Ishikawa (cell line): ENCODE measurements around the gene RNF157.

Source experiments
- CEBPB ChIP-seq: IDR thresholded peaks from 2 replicates; pipeline ENCODE4 v1.6.1; 2012
- CREB1 ChIP-seq: IDR thresholded peaks from 2 replicates; pipeline ENCODE4 v1.6.1; 2012; ENCODE audit warnings: low read depth
- EGR1 ChIP-seq: IDR thresholded peaks from 2 replicates; pipeline ENCODE4 v1.6.1; 2012
- EP300 ChIP-seq: IDR thresholded peaks from 2 replicates; pipeline ENCODE4 v1.6.1; 2012; ENCODE audit warnings: borderline replicate concordance
- FOXM1 ChIP-seq: IDR thresholded peaks from 2 replicates; pipeline ENCODE4 v1.6.1; 2012; ENCODE audit warnings: low read depth, borderline replicate concordance
- MAX ChIP-seq: IDR thresholded peaks from 2 replicates; pipeline ENCODE4 v1.6.1; 2012
- NFIC ChIP-seq: IDR thresholded peaks from 2 replicates; pipeline ENCODE4 v1.6.1; 2012
- RAD21 ChIP-seq: IDR thresholded peaks from 2 replicates; pipeline ENCODE4 v1.6.1; 2012; ENCODE audit warnings: low read depth
- REST ChIP-seq: IDR thresholded peaks from 2 replicates; pipeline ENCODE4 v1.6.1; 2012; ENCODE audit warnings: low read depth, mild to moderate bottlenecking
- TAF1 ChIP-seq: IDR thresholded peaks from 2 replicates; pipeline ENCODE4 v1.6.1; 2012; ENCODE audit warnings: low read depth, mild to moderate bottlenecking
- TCF12 ChIP-seq: IDR thresholded peaks from 2 replicates; pipeline ENCODE4 v1.6.1; 2012; ENCODE audit warnings: low read depth
- TEAD4 ChIP-seq: IDR thresholded peaks from 2 replicates; pipeline ENCODE4 v1.6.1; 2012
- USF1 ChIP-seq: IDR thresholded peaks from 2 replicates; pipeline ENCODE4 v1.6.1; 2012
- YY1 ChIP-seq: IDR thresholded peaks from 2 replicates; pipeline ENCODE4 v1.6.1; 2012; ENCODE audit warnings: low read depth
- ZBTB7A ChIP-seq: IDR thresholded peaks from 2 replicates; pipeline ENCODE4 v1.6.1; 2012; ENCODE audit warnings: low read depth

Gene RNF157

GRCh38 chr17:76207275-76208059 is 32.8 kb downstream of the RNF157 start:
- TF ChIP-seq TCF12 = no peak

- TF ChIP-seq NFIC = no peak
- TF ChIP-seq CEBPB = no peak
- no peak for TF ChIP-seq MAX
- no peak for TF ChIP-seq EP300
Measured at GRCh38 chr17:76204277-76204676, 36.0 kb downstream of the RNF157 start.

DNA sequence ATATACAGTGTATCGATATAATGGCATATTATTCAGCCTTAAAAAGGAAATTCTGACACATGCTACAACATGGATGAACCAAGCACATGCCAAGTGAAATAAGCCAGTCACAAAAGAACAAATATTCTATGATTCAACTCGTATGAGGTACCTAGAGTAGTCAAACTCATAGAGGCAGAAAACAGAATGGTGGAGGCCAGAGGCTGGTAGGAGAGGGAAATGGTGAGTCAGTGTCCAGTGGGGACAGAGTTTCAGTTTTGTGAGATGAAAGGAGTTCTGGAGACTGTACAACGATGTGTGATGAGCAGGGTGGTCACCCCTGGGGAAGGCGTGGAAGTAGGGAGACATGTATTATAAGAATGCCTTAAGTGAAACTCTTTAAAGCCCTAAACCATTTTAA is 39.9 kb downstream of the RNF157 start:
- no peak for TF ChIP-seq EGR1
- no peak for TF ChIP-seq CREB1
- TF ChIP-seq TCF12 = no peak
- TF ChIP-seq RAD21 = no peak
- TF ChIP-seq EP300 = no peak

DNA sequence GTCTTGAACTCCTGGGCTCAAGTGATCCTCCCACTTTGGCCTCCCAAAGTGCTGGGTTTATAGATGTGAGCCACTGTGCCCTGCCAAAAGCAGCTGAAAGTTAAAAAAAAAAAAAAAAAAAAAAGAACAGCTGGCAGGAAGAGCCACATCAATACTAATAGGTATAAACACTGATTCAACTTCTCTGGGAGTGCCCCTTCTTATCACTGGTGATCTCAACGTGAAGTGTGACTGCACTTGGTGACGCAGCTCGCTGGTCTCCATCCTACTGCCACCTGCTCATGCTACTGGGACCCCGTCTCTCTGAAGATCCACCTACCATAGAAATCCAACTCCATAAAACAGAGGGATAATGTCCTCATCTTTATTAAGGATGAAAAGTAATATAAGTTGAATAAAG is 40.8 kb downstream of the RNF157 start:
- no peak for TF ChIP-seq MAX
- TF ChIP-seq NFIC = no peak
- TF ChIP-seq REST = no peak
- TF ChIP-seq CREB1 = no peak
- no peak for TF ChIP-seq EGR1
- TF ChIP-seq TEAD4 = no peak
- no peak for TF ChIP-seq RAD21
- TF ChIP-seq USF1 = no peak
- TF ChIP-seq EP300 = no peak
- TF ChIP-seq ZBTB7A = no peak
- TF ChIP-seq TAF1 = no peak
- no peak for TF ChIP-seq CEBPB
- TF ChIP-seq FOXM1 = no peak
- no peak for TF ChIP-seq YY1
- TF ChIP-seq TCF12 = no peak

DNA sequence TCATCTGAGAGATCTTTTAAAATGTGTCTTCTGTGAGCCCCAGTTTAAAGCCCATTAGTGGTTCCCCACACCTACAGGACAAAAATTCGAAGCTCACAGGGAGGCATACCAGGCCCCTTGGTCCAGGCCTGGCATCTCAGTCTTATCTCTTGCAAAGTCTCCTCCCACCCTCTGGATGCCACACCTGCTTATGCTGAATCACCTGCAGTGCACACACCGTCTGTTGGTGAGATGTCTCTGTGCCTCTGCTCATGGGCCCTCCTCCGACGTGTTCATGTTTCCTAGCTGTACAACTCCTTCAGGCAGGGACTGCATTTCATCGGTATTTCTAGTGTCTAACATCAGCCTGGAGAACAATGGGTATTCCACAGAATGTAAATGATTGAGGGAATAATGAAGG is 41.6 kb downstream of the RNF157 start:
- TF ChIP-seq TCF12 (no peak), ZBTB7A (no peak), NFIC (no peak), EGR1 (no peak), RAD21 (no peak), YY1 (no peak), FOXM1 (no peak), USF1 (no peak), MAX (no peak), EP300 (no peak), CEBPB (no peak), REST (no peak), TEAD4 (no peak), CREB1 (no peak), TAF1 (no peak)

DNA sequence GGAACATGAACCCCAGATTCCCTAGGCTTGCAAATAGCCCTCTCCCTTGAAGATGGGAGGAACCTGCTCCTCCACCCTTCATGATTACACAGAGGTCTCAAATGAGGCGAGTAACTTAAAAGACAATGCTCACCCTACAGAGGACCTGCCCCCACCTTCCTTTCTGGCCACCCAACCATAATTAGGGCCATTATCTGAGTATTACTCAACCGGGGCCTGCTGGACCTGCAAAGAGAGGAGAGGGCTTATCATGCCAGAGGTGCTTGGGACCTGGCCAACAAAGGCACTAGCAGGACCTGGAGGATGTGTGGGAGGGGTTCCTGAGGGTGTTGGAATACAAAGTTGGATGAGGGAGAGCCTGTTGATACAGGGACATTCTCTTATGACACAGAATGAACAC is 42.4 kb downstream of the RNF157 start:
- TF ChIP-seq RAD21 (no peak), NFIC (no peak), CEBPB (no peak), MAX (no peak), ZBTB7A (no peak), TAF1 (no peak), FOXM1 (no peak), TEAD4 (no peak), YY1 (no peak), CREB1 (no peak), USF1 (no peak), TCF12 (no peak), EGR1 (no peak)
